Glomerular visceral epithelial cell (primary cell): ENCODE data around the gene GPX4.

Experiments
- DNase-seq: peaks from one replicate; pipeline ENCODE4 v3.0.0-alpha.2; 2016; ENCODE audit errors: extremely low spot score

Gene GPX4

DNA sequence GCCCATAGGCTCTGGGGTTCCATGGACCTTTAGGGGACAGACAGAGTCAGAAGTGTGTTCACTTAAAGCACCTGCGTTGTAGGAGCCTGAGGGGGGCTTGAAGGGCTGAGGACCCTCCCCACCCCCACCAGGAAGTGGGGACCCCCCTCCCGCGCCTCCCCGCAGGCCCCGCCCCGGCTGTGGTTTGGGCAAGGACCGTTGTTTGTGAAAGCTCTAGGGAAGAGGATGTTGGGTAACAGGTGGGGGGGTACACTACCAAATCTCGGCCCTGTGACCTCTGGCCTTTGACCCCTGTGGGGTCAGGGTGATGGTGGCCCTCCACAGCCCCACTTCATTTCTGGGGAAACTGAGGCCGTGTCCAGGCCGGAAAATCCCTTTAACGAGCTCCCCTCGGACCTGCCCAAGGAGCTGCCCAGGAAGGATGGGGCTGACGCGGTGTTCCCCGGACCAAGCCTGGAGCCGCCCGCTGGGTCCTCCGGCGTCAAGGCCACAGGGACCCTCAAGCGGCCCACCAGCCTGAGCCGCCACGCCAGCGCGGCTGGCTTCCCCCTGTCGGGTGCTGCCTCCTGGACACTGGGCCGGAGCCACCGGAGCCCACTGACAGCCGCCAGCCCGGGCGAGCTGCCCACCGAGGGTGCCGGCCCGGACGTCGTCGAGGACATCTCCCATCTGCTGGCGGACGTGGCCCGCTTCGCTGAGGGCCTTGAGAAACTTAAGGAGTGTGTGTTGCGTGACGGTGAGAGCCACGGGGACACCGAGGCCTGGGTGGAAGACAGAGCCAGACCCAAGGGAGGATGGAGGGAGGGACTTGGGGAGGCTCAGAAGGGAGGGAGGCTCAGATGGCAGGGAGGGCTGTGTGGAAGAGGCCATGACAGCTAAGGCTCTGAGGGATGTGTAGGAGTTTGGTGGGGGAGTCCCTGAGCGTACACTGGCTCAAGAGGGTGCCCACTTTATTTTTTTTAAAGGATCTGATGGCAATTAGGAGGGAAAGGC is 35.5 kb upstream of the GPX4 start:
- no peak for DNase-seq

DNA sequence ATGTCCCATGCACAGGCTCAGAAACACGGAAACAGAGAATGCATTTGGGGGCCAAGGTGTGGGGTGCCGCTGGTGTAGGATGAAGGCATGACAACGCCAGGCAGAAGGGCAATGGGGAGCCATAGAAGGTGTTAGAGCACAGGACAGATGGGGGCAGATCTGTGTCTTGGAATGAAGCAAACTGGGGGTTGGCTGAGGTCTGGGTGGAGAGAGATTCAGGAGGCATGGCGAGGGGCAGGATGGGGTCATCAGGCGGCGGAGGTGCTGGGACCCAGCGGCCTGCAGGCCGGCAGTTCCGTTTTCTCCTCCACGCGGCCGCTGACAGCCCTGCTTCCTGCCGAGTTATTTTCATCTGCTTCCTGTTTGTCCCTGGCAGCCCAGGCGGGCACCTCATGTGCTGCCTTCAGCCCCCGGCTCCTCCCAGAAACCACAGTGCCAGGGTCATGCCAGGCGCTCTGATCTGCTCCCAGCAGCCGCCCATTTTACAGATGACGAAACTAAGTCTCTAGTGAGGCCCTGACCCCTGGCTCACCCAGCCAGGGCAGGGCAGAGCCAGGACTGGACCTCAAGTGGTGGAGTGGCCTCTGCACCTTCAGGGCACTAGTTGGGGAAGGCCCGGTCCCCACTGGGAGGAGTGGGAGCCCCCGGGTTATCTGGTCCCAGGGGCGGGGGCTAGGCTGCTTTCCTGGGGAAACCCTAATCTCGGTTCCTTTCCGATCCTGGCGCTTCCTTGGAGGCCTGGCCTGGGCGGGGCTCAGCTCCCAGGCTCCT is 34.6 kb upstream of the GPX4 start:
- DNase-seq: no peak

GRCh38 chr19:1070576-1070930 is 33.2 kb upstream of the GPX4 start:
- DNase-seq: no peak

- DNase-seq: no peak
Observed at GRCh38 chr19:1070931-1071791, 32.6 kb upstream of the GPX4 start.

GRCh38 chr19:1072371-1073015 is 31.3 kb upstream of the GPX4 start:
- DNase-seq: no peak

GRCh38 chr19:1073063-1073955 is 30.5 kb upstream of the GPX4 start:
- DNase-seq: no peak

DNA sequence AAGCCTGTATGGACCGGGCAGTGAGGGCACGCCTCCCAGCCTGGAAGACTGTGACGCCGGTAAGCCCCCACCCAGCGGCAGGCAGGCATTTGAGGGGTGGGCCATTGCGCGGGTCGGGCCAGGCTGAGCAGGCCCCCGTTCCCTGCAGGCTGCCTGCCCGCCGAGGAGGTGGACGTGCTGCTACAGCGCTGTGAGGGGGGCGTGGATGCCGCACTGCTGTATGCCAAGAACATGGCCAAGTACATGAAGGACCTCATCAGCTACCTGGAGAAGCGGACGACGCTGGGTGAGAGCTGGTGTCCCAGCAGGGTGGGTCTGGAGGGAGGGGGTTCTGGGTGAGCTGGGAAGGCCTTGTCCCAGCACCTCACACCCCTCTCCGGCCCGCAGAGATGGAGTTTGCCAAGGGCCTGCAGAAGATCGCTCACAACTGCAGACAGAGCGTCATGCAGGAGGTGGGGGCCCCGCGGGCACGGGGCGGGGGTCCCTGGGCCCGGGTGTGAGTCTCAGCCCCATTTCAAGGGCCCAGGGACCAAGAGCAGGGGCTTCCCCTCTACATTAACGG is 29.8 kb upstream of the GPX4 start:
- no peak for DNase-seq

DNA sequence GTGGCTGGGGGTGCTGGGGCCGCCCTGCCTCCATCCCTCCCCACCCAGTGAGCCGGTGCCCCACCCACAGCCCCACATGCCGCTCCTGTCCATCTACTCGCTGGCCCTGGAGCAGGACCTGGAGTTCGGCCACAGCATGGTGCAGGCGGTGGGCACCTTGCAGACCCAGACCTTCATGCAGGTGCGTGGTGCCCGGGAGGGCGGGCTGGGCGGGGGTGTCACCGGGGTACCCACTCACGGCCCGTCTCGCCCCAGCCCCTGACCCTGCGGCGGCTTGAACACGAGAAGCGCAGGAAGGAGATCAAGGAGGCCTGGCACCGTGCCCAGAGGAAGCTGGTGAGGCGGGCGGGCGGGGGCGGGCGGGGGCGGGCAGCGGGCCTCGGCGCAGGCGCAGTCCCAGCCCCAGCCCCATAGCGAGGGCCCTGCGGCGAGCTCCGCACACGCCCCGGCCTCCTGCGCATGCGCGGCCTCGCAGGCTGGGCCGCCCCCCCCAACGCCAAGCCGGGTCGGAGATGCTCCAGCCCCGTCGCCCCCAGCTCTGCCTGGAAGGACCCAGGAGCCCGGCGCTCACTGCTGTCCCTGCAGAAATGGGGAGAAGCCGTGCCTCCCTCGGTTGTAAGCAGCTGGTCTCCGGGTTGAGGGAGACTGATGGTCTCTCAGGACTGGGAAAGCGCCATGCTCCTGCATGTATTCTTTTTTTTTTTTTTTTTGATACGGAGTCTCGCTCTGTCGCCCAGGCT is 29.1 kb upstream of the GPX4 start:
- no peak for DNase-seq

GRCh38 chr19:1076046-1076386 is 27.8 kb upstream of the GPX4 start:
- DNase-seq: no peak

- peak; percentile 56 for DNase-seq
Observed at GRCh38 chr19:1076951-1077350, 26.8 kb upstream of the GPX4 start.

DNA sequence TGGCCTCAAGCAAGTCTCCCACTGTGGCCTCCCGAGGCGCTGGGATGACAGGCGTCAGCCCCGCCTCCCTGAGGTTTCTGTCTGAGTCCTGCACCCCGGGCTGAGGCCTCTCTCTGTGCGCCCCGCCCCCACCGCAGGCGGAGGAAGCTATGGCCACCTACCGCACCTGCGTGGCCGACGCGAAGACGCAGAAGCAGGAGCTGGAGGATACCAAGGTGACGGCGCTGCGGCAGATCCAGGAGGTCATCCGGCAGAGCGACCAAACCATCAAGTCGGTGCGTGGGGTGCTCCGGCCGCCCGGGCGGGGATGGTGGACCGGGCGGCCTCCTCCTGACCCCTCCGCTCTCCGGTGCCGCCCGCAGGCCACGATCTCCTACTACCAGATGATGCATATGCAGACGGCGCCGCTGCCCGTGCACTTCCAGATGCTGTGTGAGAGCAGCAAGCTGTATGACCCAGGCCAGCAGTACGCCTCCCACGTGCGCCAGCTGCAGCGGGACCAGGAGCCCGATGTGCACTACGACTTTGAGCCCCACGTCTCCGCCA is 24.2 kb upstream of the GPX4 start:
- DNase-seq: no peak

GRCh38 chr19:1080360-1081161 is 23.2 kb upstream of the GPX4 start:
- DNase-seq: no peak

- DNase-seq: no peak
Observed at GRCh38 chr19:1081301-1082164, 22.3 kb upstream of the GPX4 start.

GRCh38 chr19:1082165-1082927 is 21.4 kb upstream of the GPX4 start:
- no peak for DNase-seq

- DNase-seq: no peak
Observed at GRCh38 chr19:1082928-1083816, 20.6 kb upstream of the GPX4 start.
